GM18870 (cell line): ENCODE data around the gene TAMALIN.

Source experiments
- ATAC-seq: cut with Tn5 transposase; IDR thresholded peaks from one replicate; pipeline ENCODE4 v1.9.1; 2021; ENCODE audit warnings: moderate library complexity; ENCODE audit not compliant: unreplicated experiment

Gene TAMALIN

GRCh38 chr12:52054833-52055730 lies 48.3 kb downstream of the TAMALIN start:
- ATAC-seq, result no peak

GRCh38 chr12:52055731-52056711 lies 49.3 kb downstream of the TAMALIN start:
- no peak for ATAC-seq

GRCh38 chr12:52056801-52057637 lies 50.3 kb downstream of the TAMALIN start:
- no peak for ATAC-seq

- ATAC-seq, result no peak
Measured at GRCh38 chr12:52057638-52058576, 51.2 kb downstream of the TAMALIN start.

- no peak for ATAC-seq
Measured at GRCh38 chr12:52058631-52059361, 52.0 kb downstream of the TAMALIN start.

- no peak for ATAC-seq
Measured at GRCh38 chr12:52059582-52060497, 53.1 kb downstream of the TAMALIN start.

GRCh38 chr12:52060498-52061177 lies 53.9 kb downstream of the TAMALIN start:
- ATAC-seq, result no peak

- ATAC-seq, result no peak
Measured at GRCh38 chr12:52061470-52062166, 54.9 kb downstream of the TAMALIN start.

- ATAC-seq, result no peak
Measured at GRCh38 chr12:52062167-52063081, 55.7 kb downstream of the TAMALIN start.

GRCh38 chr12:52063082-52063924 lies 56.6 kb downstream of the TAMALIN start:
- ATAC-seq, result no peak

- ATAC-seq, result no peak
Measured at GRCh38 chr12:52063981-52064649, 57.4 kb downstream of the TAMALIN start.
